T-helper 2 cell (primary cell): Measurements from ENCODE around the gene POLDIP2.

ENCODE experiments used
- DNase-seq, 5 experiments: peaks; one replicate each; pipeline versions ENCODE4 v3.0.0 to v3.0.0-alpha.2; 2012 to 2022

Gene POLDIP2

GRCh38 chr17:28315846-28316705, 41.3 kb downstream of the POLDIP2 start:
- DNase-seq = no peak

GRCh38 chr17:28313841-28314240, 43.5 kb downstream of the POLDIP2 start:
- no peak for DNase-seq

GRCh38 chr17:28306954-28307401, 50.3 kb downstream of the POLDIP2 start:
- DNase-seq = no peak

- DNase-seq = no peak
Measured at GRCh38 chr17:28298449-28298848, 58.9 kb downstream of the POLDIP2 start.
